ENCODE data around the gene ARHGEF7.

The ARHGEF7 gene

DNA sequence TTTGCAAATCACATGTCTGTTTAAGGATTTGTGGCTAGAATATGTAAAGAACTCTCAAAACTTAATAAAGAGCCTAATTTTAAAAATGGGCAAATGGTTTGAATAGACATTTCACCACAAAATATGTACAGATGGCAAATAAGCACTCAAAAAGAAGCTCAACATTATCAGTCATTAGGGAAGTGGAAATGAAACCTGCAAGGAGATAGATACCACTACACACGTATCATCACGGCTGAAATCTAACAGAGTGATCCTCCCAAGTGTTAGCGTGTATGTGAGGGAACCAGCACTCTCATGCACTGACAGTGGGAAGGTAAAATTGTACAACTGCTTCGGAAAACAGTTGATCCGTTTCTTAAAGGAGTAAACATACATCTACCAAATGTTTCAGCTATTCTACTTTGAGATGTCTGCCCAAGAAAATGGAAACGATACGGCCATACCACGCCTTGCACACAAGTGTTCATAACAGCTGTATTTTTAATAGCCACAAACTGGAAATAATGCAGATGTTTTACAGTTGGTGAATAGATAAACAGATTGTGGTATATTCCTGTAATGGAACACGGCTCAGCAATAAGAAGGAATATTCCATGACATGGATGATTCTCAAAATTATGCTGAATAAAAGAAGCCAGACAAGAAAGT lies 14.5 kb downstream of the ARHGEF7 start:
- Histone ChIP-seq H3F3A (ENCODE audit: insufficient read depth) (no peaks in the 10 kb centered on the region), H3K79me2 (ENCODE audit: insufficient read depth, low read length) (no peaks in the 10 kb centered on the region), H2AFZ (ENCODE audit: low read depth, low read length, severe bottlenecking) (no peak overlapping the region), H3K27ac (ENCODE audit: low read depth, low read length) (no peak overlapping the region), H3K36me3 (ENCODE audit: low read length) (no peaks in the 10 kb centered on the region), H3K4me2 (ENCODE audit: low read depth, low read length, poor library complexity, severe bottlenecking) (peak overlapping the region; percentile 22), H3K4me3 (ENCODE audit: insufficient read depth, low read length, poor library complexity, severe bottlenecking) (no peak overlapping the region), H3K27me3 (ENCODE audit: low read length) (no peaks in the 10 kb centered on the region), H3K9me2 (replicated peaks; ENCODE audit: insufficient read depth, low read length) (no peaks in the 10 kb centered on the region), H4K20me1 (ENCODE audit: low read depth, low read length) (no peaks in the 10 kb centered on the region), H3K9me3 (ENCODE audit: insufficient read depth, low read length) (no peaks in the 10 kb centered on the region), H3K9ac (ENCODE audit: low read length) (no peak overlapping the region)
- no peak for TF ChIP-seq EZH2phosphoT487 (conservative IDR thresholded peaks at IDR 0.05; ENCODE audit: low read length)
- TF ChIP-seq, protein P1, sequence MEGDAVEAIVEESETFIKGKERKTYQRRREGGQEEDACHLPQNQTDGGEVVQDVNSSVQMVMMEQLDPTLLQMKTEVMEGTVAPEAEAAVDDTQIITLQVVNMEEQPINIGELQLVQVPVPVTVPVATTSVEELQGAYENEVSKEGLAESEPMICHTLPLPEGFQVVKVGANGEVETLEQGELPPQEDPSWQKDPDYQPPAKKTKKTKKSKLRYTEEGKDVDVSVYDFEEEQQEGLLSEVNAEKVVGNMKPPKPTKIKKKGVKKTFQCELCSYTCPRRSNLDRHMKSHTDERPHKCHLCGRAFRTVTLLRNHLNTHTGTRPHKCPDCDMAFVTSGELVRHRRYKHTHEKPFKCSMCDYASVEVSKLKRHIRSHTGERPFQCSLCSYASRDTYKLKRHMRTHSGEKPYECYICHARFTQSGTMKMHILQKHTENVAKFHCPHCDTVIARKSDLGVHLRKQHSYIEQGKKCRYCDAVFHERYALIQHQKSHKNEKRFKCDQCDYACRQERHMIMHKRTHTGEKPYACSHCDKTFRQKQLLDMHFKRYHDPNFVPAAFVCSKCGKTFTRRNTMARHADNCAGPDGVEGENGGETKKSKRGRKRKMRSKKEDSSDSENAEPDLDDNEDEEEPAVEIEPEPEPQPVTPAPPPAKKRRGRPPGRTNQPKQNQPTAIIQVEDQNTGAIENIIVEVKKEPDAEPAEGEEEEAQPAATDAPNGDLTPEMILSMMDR (IDR thresholded peaks at IDR 0.05; ENCODE audit: insufficient read depth, low read length, poor library complexity, severe bottlenecking), result no peak

DNA sequence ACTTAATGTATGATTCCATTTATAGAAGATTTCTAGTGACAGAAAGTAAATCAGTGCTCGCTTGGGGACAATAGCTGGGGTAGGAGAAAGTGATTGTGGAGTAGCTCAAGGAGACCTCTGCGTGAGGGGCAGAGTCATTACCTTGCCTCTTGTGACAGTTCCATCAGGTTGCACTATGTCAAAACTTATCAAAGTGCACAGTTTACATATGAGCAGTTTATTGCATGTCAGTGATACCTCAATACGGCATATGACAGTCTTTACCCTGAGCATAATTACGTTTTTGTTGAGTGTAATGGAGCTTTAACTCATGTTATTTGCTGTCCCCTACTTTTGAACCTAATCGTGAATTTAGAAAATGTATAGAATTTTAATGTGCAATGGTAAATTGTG lies 15.0 kb downstream of the ARHGEF7 start:
- H3K9ac ChIP-seq (ENCODE audit: low read length), result no peak overlapping the region
- H3K79me2 ChIP-seq (ENCODE audit: insufficient read depth, low read length), result no peaks in the 10 kb centered on the region
- H3K9me2 ChIP-seq (replicated peaks; ENCODE audit: insufficient read depth, low read length), result no peaks in the 10 kb centered on the region
- no peak overlapping the region for H3K27ac ChIP-seq (ENCODE audit: low read depth, low read length)
- H3F3A ChIP-seq (ENCODE audit: insufficient read depth), result no peaks in the 10 kb centered on the region
- no peaks in the 10 kb centered on the region for H3K27me3 ChIP-seq (ENCODE audit: low read length)
- no peak overlapping the region for H2AFZ ChIP-seq (ENCODE audit: low read depth, low read length, severe bottlenecking)
- no peaks in the 10 kb centered on the region for H4K20me1 ChIP-seq (ENCODE audit: low read depth, low read length)
- H3K36me3 ChIP-seq (ENCODE audit: low read length), result no peaks in the 10 kb centered on the region
- no peak for TF ChIP-seq EZH2phosphoT487 (conservative IDR thresholded peaks at IDR 0.05; ENCODE audit: low read length)
- TF ChIP-seq, protein P1 (IDR thresholded peaks at IDR 0.05; ENCODE audit: insufficient read depth, low read length, poor library complexity, severe bottlenecking), result no peak
- no peak overlapping the region for H3K4me3 ChIP-seq (ENCODE audit: insufficient read depth, low read length, poor library complexity, severe bottlenecking)
- no peak overlapping the region for H3K4me2 ChIP-seq (ENCODE audit: low read depth, low read length, poor library complexity, severe bottlenecking)
- H3K9me3 ChIP-seq (ENCODE audit: insufficient read depth, low read length), result no peaks in the 10 kb centered on the region

DNA sequence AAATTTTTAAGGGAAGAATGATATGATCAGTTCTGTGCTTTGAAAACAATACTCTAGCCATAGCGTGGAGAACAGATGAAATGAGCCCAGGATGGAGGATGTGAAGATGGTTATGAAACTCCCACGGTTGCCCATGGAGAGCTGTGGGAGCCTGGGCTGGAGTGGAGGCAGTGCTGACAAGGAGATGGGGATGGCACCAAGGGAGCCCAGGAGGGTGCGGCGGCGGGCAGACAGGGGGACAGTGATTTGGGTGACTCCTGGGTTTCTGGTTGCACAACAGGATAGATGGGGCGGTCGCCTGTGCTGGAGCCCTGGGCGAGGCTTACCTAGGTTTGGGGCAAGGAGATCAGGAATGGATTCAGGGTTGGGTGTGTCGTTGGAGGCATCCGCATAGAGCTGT lies 15.9 kb downstream of the ARHGEF7 start:
- Histone ChIP-seq H3F3A (ENCODE audit: insufficient read depth) (no peaks in the 10 kb centered on the region), H3K4me2 (ENCODE audit: low read depth, low read length, poor library complexity, severe bottlenecking) (no peak overlapping the region), H3K36me3 (ENCODE audit: low read length) (no peaks in the 10 kb centered on the region), H3K27me3 (ENCODE audit: low read length) (no peaks in the 10 kb centered on the region), H3K27ac (ENCODE audit: low read depth, low read length) (no peak overlapping the region), H4K20me1 (ENCODE audit: low read depth, low read length) (no peaks in the 10 kb centered on the region), H3K79me2 (ENCODE audit: insufficient read depth, low read length) (no peaks in the 10 kb centered on the region), H3K9ac (ENCODE audit: low read length) (no peak overlapping the region), H3K4me3 (ENCODE audit: insufficient read depth, low read length, poor library complexity, severe bottlenecking) (no peak overlapping the region), H3K9me2 (replicated peaks; ENCODE audit: insufficient read depth, low read length) (no peaks in the 10 kb centered on the region), H2AFZ (ENCODE audit: low read depth, low read length, severe bottlenecking) (no peak overlapping the region), H3K9me3 (ENCODE audit: insufficient read depth, low read length) (no peaks in the 10 kb centered on the region)
- TF ChIP-seq, protein P1 (IDR thresholded peaks at IDR 0.05; ENCODE audit: insufficient read depth, low read length, poor library complexity, severe bottlenecking), result no peak
- no peak for TF ChIP-seq EZH2phosphoT487 (conservative IDR thresholded peaks at IDR 0.05; ENCODE audit: low read length)

Measured in SU-DHL-6 (cell line).